HepG2 (cell line): ENCODE results near the gene FGD2. TPM values are rescaled to one million over a fixed set of nuclear protein-coding genes. Genes with fewer than 3 reads are reported as not detected.

Experiments
- ATAC-seq: fragments of 200-7000 bp; cut with Tn5 transposase; 3 replicates; pipeline ENCODE4 v1.9.1; 2020; ENCODE audit warnings: mild to moderate bottlenecking, moderate library complexity
- Bru-seq: library from RNA; stranded (reverse); fragments of 400-500 nt; gene quantifications from one replicate; lab custom pipeline; 2021; lab: Mats Ljungman, UMichigan
- BruChase-seq, 2 experiments: library from RNA; stranded (reverse); fragments of 400-500 nt; gene quantifications; one replicate each; lab custom pipeline; 2021; lab: Mats Ljungman, UMichigan
- BruUV-seq: library from RNA; stranded (reverse); fragments of 400-500 nt; replicated peaks from 2 replicates; lab custom pipeline; 2021; lab: Mats Ljungman, UMichigan
- CTCF ChIA-PET: fragments of 300-600 bp; formaldehyde crosslinking; extraction: SDS; loops from one replicate; lab custom pipeline; 2021; ENCODE audit warnings: low total read pairs, inconsistent platforms, low intra/inter-chr PET ratio; lab: Yijun Ruan, JAX
- POLR2A ChIA-PET: fragments of 350-600 bp; sonication (Branson Sonifier 250); formaldehyde crosslinking; loops from one replicate; lab custom pipeline; 2020; ENCODE audit warnings: antibody characterized with exemption, inconsistent platforms; lab: Yijun Ruan, JAX
- DNase-seq: peaks from one replicate; pipeline ENCODE4 v3.0.0-alpha.2; 2015; ENCODE audit warnings: low spot score
- FAIRE-seq: peaks from 3 replicates; lab custom pipeline; 2011; peaks lifted over from hg19 to GRCh38; lab: Jason Lieb, UNC
- H2AFZ ChIP-seq: one replicate; pipeline ENCODE4 v1.6.1; 2011; ENCODE audit warnings: low read length, inconsistent platforms
- H3K27ac ChIP-seq: fragments of 300-600 bp; 3 replicates; pipeline ENCODE4 v1.8.0; 2011; ENCODE audit warnings: mixed run types, mild to moderate bottlenecking, mixed read lengths, low read length, inconsistent platforms; ENCODE audit not compliant: insufficient read depth; ENCODE audit errors: extremely low read length
- H3K27me3 ChIP-seq, 2 experiments: fragments of 200-600 bp in 1 of 2; 2 replicates in 1 of 2; 3 replicates in 1 of 2; pipeline versions ENCODE4 v1.6.0 to v1.8.0; 2011; ENCODE audit warnings: low read length in 2 of 2, mild to moderate bottlenecking in 2 of 2, moderate library complexity in 2 of 2, inconsistent platforms in 1 of 2; ENCODE audit not compliant: insufficient read depth in 2 of 2, control insufficient read depth in 1 of 2
- H3K36me3 ChIP-seq, 2 experiments: fragments of 200-600 bp in 1 of 2; replicated peaks in 1 of 2; 2 replicates in 1 of 2; 3 replicates in 1 of 2; pipeline versions ENCODE4 v1.5.1 to v1.8.0; 2011; ENCODE audit warnings: low read length in 2 of 2, inconsistent platforms in 1 of 2; ENCODE audit not compliant: insufficient read depth in 2 of 2, control insufficient read depth in 1 of 2
- H3K4me1 ChIP-seq: 2 replicates; pipeline ENCODE4 v1.5.1; 2012; ENCODE audit warnings: low read length, inconsistent platforms; ENCODE audit not compliant: insufficient read depth
- H3K4me2 ChIP-seq: 2 replicates; pipeline ENCODE4 v1.6.0; 2011; ENCODE audit warnings: low read depth, low read length, inconsistent platforms
- H3K4me3 ChIP-seq, 3 experiments: fragments of 200-600 bp in 1 of 3; sonication (generic), shearing (Covaris generic) in 1 of 3; replicated peaks in 1 of 3; 2 replicates each; pipeline ENCODE4 v1.5.1; 2011 to 2016; ENCODE audit warnings: low read length in 3 of 3, inconsistent platforms in 2 of 3, low read depth in 2 of 3, mild to moderate bottlenecking in 2 of 3, control low read depth in 1 of 3, mixed read lengths in 1 of 3; ENCODE audit not compliant: insufficient read depth in 1 of 3
- H3K79me2 ChIP-seq: one replicate; pipeline ENCODE4 v1.6.1; 2011; ENCODE audit warnings: low read length, inconsistent platforms; ENCODE audit not compliant: insufficient read depth
- H3K9ac ChIP-seq: 2 replicates; pipeline ENCODE4 v1.6.0; 2011; ENCODE audit warnings: mild to moderate bottlenecking, low read depth, low read length, inconsistent platforms; ENCODE audit not compliant: insufficient read depth
- H3K9me3 ChIP-seq: 2 replicates; pipeline ENCODE4 v1.5.1; 2012; ENCODE audit warnings: mild to moderate bottlenecking, low read length
- H4K20me1 ChIP-seq: 2 replicates; pipeline ENCODE4 v1.6.0; 2011; ENCODE audit warnings: inconsistent platforms, mild to moderate bottlenecking, low read length, moderate library complexity; ENCODE audit not compliant: insufficient read depth
- JDP2 ChIP-seq: sonication (generic); formaldehyde crosslinking; IDR thresholded peaks from 2 replicates; pipeline ENCODE4 v1.8.1; 2022; ENCODE audit warnings: missing genetic modification reagents, borderline replicate concordance
- NFKBIZ ChIP-seq: IDR thresholded peaks from 2 replicates; pipeline ENCODE4 v1.6.1; 2018; ENCODE audit warnings: missing genetic modification reagents, missing compliant biosample characterization
- ZNF205 ChIP-seq: IDR thresholded peaks from 2 replicates; pipeline ENCODE4 v1.6.1; 2018; ENCODE audit warnings: missing biosample characterization, missing genetic modification reagents
- ZNF333 ChIP-seq: sonication (generic); formaldehyde crosslinking; IDR thresholded peaks from 2 replicates; pipeline ENCODE4 v1.4.0; 2020; ENCODE audit warnings: mild to moderate bottlenecking, missing genetic modification reagents, borderline replicate concordance
- ZNF547 ChIP-seq: sonication (generic); formaldehyde crosslinking; IDR thresholded peaks from 2 replicates; pipeline ENCODE4 v1.5.1; 2020; ENCODE audit warnings: mild to moderate bottlenecking, missing genetic modification reagents
- ZNF776 ChIP-seq: sonication (generic); formaldehyde crosslinking; IDR thresholded peaks from 2 replicates; pipeline ENCODE4 v1.4.0; 2020; ENCODE audit warnings: mild to moderate bottlenecking, missing genetic modification reagents
- WGBS: methylation state at CpG from one replicate; pipeline ENCODE4 v1.1.6; 2017; ENCODE audit warnings: low lambda C conversion rate; 5-methylcytosine and 5-hydroxymethylcytosine counted together
- in situ Hi-C: cut with HindIII; loops from 2 replicates; pipeline ENCODE4 v1.10.0; 2017; ENCODE audit warnings: low pct_unique_long_range_greater_than_20kb; ENCODE audit not compliant: extremely low pct_ligation_motif_present
- intact Hi-C: fragments of 100-400 bp; cut with micrococcal nuclease; formaldehyde crosslinking; loops from one replicate; pipeline ENCODE4 v1.10.0; 2022; ENCODE audit not compliant: unreplicated experiment
- long read RNA-seq, 2 experiments: library from RNA in 1 of 2; library from polyadenylated mRNA in 1 of 2; stranded (forward) in 1 of 2; unstranded in 1 of 2; transcript quantifications; one replicate each; pipeline ENCODE4 v2.0.0, GENCODE V29; 2019 to 2022
- polyA minus RNA-seq, 3 experiments: library from RNA; depleted of rRNA, polyadenylated mRNA; stranded (reverse); fragments of >200 nt; gene quantifications; 2 replicates each; pipeline ENCODE4 v1.2.3, GENCODE V29; 2011; ENCODE audit warnings: low replicate concordance in 1 of 3
- polyA plus RNA-seq, 8 experiments: library from polyadenylated mRNA; depleted of rRNA in 3 of 8; stranded (reverse) in 7 of 8; unstranded in 1 of 8; fragments of >200 nt; fragmentation: Illumina TruSeq in 4 of 8; extraction: Trizol in 4 of 8; gene quantifications; 2 replicates each; pipeline versions ENCODE4 v1.2.1 to v1.2.3, GENCODE V29; 2011 to 2016; ENCODE audit warnings: low read depth in 4 of 8, missing spikeins in 1 of 8, mixed read lengths in 1 of 8; ENCODE audit not compliant: insufficient read depth in 1 of 8
- total RNA-seq, 5 experiments: library from RNA; depleted of rRNA; stranded (reverse); fragments of >200 nt; fragmentation: Illumina TruSeq; extraction: Trizol; gene quantifications; 2 replicates each; pipeline ENCODE4 v1.2.3, GENCODE V29; 2016; ENCODE audit warnings: low read depth in 1 of 5
- TF ChIP-seq, protein P1 (sequence below): sonication (generic); formaldehyde crosslinking; conservative IDR thresholded peaks from 2 replicates; pipeline ENCODE4 v1.8.0; 2022; ENCODE audit warnings: low read depth, missing genetic modification reagents
- TF ChIP-seq, protein P2 (sequence below): sonication (generic); formaldehyde crosslinking; conservative IDR thresholded peaks from 2 replicates; pipeline ENCODE4 v1.4.0; 2020; ENCODE audit warnings: mild to moderate bottlenecking, missing genetic modification reagents, moderate library complexity
- TF ChIP-seq, protein P3 (sequence below): sonication (generic); formaldehyde crosslinking; IDR thresholded peaks from 2 replicates; pipeline ENCODE4 v1.4.0; 2020; ENCODE audit warnings: missing genetic modification reagents, mild to moderate bottlenecking, borderline replicate concordance

The FGD2 gene, protein sequence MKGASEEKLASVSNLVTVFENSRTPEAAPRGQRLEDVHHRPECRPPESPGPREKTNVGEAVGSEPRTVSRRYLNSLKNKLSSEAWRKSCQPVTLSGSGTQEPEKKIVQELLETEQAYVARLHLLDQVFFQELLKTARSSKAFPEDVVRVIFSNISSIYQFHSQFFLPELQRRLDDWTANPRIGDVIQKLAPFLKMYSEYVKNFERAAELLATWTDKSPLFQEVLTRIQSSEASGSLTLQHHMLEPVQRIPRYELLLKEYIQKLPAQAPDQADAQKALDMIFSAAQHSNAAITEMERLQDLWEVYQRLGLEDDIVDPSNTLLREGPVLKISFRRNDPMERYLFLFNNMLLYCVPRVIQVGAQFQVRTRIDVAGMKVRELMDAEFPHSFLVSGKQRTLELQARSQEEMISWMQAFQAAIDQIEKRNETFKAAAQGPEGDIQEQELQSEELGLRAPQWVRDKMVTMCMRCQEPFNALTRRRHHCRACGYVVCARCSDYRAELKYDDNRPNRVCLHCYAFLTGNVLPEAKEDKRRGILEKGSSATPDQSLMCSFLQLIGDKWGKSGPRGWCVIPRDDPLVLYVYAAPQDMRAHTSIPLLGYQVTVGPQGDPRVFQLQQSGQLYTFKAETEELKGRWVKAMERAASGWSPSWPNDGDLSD
- total RNA-seq (2016; rRNA removed; fragmentation: Illumina TruSeq; extraction: Trizol) (not detected in 2 replicates), polyA plus RNA-seq (2011; rRNA removed) (0.03 TPM in 1 of 2 replicates, not detected in the other), polyA minus RNA-seq (2011; rRNA and poly(A)+ RNA removed; ENCODE audit: low replicate concordance) (not detected in 2 replicates), Bru-seq, nascent RNA (percentile 8 among the genes with signal in this experiment), BruChase-seq, experiment 1, labeled RNA remaining after a 6-hour chase (percentile 8 among the genes with signal in this experiment), BruChase-seq, experiment 2, labeled RNA remaining after a 2-hour chase (percentile 4 among the genes with signal in this experiment)
- total RNA-seq (2016; cell fraction: cytosol; rRNA removed; fragmentation: Illumina TruSeq; extraction: Trizol; ENCODE audit: low read depth): not detected in 2 replicates
- total RNA-seq (2016; cell fraction: insoluble cytoplasmic fraction; rRNA removed; fragmentation: Illumina TruSeq; extraction: Trizol): not detected in 2 replicates
- not detected in 2 replicates for total RNA-seq (2016; cell fraction: membrane; rRNA removed; fragmentation: Illumina TruSeq; extraction: Trizol)
- not detected in 2 replicates for total RNA-seq (2016; cell fraction: nucleus; rRNA removed; fragmentation: Illumina TruSeq; extraction: Trizol)
- not detected in 2 replicates for polyA plus RNA-seq (2011; cell fraction: cytosol; rRNA removed)
- polyA plus RNA-seq (2011; cell fraction: nucleus; rRNA removed): 0.13 and 0.17 TPM in 2 replicates
- polyA plus RNA-seq (2012): not detected in 2 replicates
- polyA plus RNA-seq (2016; cell fraction: cytosol; fragmentation: Illumina TruSeq; extraction: Trizol; ENCODE audit: low read depth): not detected in 2 replicates
- not detected in 2 replicates for polyA plus RNA-seq (2016; cell fraction: insoluble cytoplasmic fraction; fragmentation: Illumina TruSeq; extraction: Trizol; ENCODE audit: low read depth)
- polyA plus RNA-seq (2016; cell fraction: membrane; fragmentation: Illumina TruSeq; extraction: Trizol; ENCODE audit: low read depth): not detected in 2 replicates
- not detected in 2 replicates for polyA plus RNA-seq (2016; cell fraction: nucleus; fragmentation: Illumina TruSeq; extraction: Trizol; ENCODE audit: insufficient read depth, low read depth)
- not detected in 2 replicates for polyA minus RNA-seq (2011; cell fraction: cytosol; rRNA and poly(A)+ RNA removed)
- polyA minus RNA-seq (2011; cell fraction: nucleus; rRNA and poly(A)+ RNA removed): 0.25 TPM in 1 of 2 replicates, not detected in the other
- long read RNA-seq, experiment 1: 0 reads
- long read RNA-seq, experiment 2: 0 reads

DNA sequence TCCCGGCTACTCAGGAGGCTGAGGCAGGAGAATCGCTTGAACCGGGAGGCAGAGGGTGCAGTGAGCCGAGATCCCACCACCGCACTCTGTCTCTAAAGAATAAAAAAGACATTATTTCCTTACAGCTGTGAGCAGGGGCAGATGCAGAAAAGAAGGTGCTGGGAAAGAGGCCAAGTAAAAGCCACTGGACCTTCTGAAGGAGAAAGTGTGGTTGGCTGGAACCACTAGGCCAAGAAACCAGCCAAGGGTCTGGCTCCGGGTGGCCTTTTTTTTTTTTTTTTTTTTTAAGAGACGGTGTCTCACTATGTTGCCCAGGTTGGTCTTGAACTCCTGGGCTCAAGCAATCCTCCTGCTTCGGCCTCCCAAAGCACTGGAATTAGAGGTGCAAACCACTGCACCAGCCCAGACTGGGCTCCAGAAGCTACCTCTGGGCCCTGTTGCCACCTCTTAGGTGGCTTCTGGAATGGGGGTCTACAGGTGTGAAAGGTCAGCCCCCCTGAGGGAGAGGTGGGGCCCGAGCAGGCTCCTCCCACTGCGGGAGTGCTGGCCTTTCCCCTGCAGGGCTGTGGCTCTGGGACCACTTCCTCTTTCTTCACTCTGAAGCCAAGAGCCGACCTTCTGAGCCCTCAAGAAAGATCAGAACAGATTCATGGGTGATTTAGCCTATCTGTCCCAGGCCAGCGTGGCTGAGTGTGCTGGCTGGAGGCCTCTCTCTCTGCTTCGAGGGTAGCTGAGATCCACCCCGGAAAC, at the start of gene FGD2:
FGD2 (plus strand) TSS at position 595 of the 750 bp plus-strand sequence. CDS start 163 bp downstream, outside the sequence.
- Histone ChIP-seq H3K9me3 (no peaks in the 10 kb centered on the region), H3K4me1 (no peaks in the 10 kb centered on the region), H3K27me3 (peaks cover 3 to 76% of the 10 kb centered on the region in 2 experiments; a peak in 3 of 5 replicates), H3K79me2 (no peaks in the 10 kb centered on the region), H2AFZ (no peak within 1 kb of the TSS), H3K9ac (no peak within 1 kb of the TSS), H3K36me3 (no peaks in the 10 kb centered on the region), H4K20me1 (no peaks in the 10 kb centered on the region), H3K4me3 (no peak within 1 kb of the TSS), H3K4me2 (peak within 1 kb of the TSS; percentile 8; the same call in 1 of the 2 replicates), H3K27ac (no peak within 1 kb of the TSS)
- no TSS peak for BruUV-seq
- CTCF ChIA-PET: no interaction called here
- intact Hi-C loops: no loop called here
- ATAC-seq: no peak
- POLR2A ChIA-PET: no interaction called here
- WGBS: 51% methylated on average over 13 of the region's 14 CpGs
- no peak for FAIRE-seq
- in situ Hi-C loops: no loop called here
- DNase-seq: no peak
- no peak for TF ChIP-seq ZNF333 (CRISPR knock-in tag)
- TF ChIP-seq, protein P1, sequence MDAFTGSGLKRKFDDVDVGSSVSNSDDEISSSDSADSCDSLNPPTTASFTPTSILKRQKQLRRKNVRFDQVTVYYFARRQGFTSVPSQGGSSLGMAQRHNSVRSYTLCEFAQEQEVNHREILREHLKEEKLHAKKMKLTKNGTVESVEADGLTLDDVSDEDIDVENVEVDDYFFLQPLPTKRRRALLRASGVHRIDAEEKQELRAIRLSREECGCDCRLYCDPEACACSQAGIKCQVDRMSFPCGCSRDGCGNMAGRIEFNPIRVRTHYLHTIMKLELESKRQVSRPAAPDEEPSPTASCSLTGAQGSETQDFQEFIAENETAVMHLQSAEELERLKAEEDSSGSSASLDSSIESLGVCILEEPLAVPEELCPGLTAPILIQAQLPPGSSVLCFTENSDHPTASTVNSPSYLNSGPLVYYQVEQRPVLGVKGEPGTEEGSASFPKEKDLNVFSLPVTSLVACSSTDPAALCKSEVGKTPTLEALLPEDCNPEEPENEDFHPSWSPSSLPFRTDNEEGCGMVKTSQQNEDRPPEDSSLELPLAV (CRISPR knock-in tag): no peak
- no peak for TF ChIP-seq ZNF205 (CRISPR knock-in tag)
- TF ChIP-seq, protein P2, sequence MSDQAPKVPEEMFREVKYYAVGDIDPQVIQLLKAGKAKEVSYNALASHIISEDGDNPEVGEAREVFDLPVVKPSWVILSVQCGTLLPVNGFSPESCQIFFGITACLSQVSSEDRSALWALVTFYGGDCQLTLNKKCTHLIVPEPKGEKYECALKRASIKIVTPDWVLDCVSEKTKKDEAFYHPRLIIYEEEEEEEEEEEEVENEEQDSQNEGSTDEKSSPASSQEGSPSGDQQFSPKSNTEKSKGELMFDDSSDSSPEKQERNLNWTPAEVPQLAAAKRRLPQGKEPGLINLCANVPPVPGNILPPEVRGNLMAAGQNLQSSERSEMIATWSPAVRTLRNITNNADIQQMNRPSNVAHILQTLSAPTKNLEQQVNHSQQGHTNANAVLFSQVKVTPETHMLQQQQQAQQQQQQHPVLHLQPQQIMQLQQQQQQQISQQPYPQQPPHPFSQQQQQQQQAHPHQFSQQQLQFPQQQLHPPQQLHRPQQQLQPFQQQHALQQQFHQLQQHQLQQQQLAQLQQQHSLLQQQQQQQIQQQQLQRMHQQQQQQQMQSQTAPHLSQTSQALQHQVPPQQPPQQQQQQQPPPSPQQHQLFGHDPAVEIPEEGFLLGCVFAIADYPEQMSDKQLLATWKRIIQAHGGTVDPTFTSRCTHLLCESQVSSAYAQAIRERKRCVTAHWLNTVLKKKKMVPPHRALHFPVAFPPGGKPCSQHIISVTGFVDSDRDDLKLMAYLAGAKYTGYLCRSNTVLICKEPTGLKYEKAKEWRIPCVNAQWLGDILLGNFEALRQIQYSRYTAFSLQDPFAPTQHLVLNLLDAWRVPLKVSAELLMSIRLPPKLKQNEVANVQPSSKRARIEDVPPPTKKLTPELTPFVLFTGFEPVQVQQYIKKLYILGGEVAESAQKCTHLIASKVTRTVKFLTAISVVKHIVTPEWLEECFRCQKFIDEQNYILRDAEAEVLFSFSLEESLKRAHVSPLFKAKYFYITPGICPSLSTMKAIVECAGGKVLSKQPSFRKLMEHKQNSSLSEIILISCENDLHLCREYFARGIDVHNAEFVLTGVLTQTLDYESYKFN (CRISPR knock-in tag): no peak
- TF ChIP-seq JDP2: no peak
- TF ChIP-seq ZNF776: no peak
- TF ChIP-seq, protein P3, sequence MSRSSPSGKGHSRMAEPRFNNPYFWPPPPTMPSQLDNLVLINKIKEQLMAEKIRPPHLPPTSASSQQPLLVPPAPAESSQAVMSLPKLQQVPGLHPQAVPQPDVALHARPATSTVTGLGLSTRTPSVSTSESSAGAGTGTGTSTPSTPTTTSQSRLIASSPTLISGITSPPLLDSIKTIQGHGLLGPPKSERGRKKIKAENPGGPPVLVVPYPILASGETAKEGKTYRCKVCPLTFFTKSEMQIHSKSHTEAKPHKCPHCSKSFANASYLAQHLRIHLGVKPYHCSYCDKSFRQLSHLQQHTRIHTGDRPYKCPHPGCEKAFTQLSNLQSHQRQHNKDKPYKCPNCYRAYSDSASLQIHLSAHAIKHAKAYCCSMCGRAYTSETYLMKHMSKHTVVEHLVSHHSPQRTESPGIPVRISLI: no peak
- TF ChIP-seq NFKBIZ (CRISPR knock-in tag): no peak
- TF ChIP-seq ZNF547 (CRISPR knock-in tag): no peak
